HG03196 (cell line): Measurements from ENCODE around the gene AGAP6.
A peak's percentile ranks its signal among the peaks of the same experiment; 100 is the strongest.
"Not testable (repeated sequence)": the region's sequence is repeated elsewhere in the genome, so short reads cannot be mapped to it uniquely, and the experiment has no call there.

ENCODE experiments used
- ATAC-seq: cut with Tn5 transposase; IDR thresholded peaks from one replicate; pipeline ENCODE4 v1.9.1; 2021; ENCODE audit not compliant: unreplicated experiment

AGAP6 gene

GRCh38 chr10:50024716-50025383 lies 36.6 kb downstream of the AGAP6 start:
- ATAC-seq, result not testable (repeated sequence)

GRCh38 chr10:50025627-50026026 lies 37.4 kb downstream of the AGAP6 start:
- ATAC-seq, result no peak

- no peak for ATAC-seq
Observed at GRCh38 chr10:50027195-50027594, 39.0 kb downstream of the AGAP6 start.

- ATAC-seq, result no peak
Observed at GRCh38 chr10:50033481-50033880, 45.3 kb downstream of the AGAP6 start.

GRCh38 chr10:50035337-50035736 lies 47.1 kb downstream of the AGAP6 start:
- ATAC-seq, result not testable (repeated sequence)

GRCh38 chr10:50044941-50045664 lies 56.9 kb downstream of the AGAP6 start:
- ATAC-seq, result no peak

- ATAC-seq, result not testable (repeated sequence)
Observed at GRCh38 chr10:50046457-50046856, 58.3 kb downstream of the AGAP6 start.

GRCh38 chr10:50047594-50047993 lies 59.4 kb downstream of the AGAP6 start:
- not testable (repeated sequence) for ATAC-seq

GRCh38 chr10:50051995-50052660 lies 63.9 kb downstream of the AGAP6 start:
- ATAC-seq, result peak; percentile 58

GRCh38 chr10:50052778-50053376 lies 64.7 kb downstream of the AGAP6 start:
- ATAC-seq, result not testable (repeated sequence)

- not testable (repeated sequence) for ATAC-seq
Observed at GRCh38 chr10:50055494-50056292, 67.5 kb downstream of the AGAP6 start.

- ATAC-seq, result not testable (repeated sequence)
Observed at GRCh38 chr10:50056654-50057053, 68.4 kb downstream of the AGAP6 start.

- not testable (repeated sequence) for ATAC-seq
Observed at GRCh38 chr10:50058727-50059126, 70.5 kb downstream of the AGAP6 start.

- ATAC-seq, result not testable (repeated sequence)
Observed at GRCh38 chr10:50059946-50060345, 71.7 kb downstream of the AGAP6 start.
